K562 (cell line): ENCODE results near the gene POLR2L. TPM values are rescaled to one million over a fixed set of nuclear protein-coding genes. Genes with fewer than 3 reads are reported as not detected.

Experiments used
- ATAC-seq: fragments of 200-7000 bp; cut with Tn5 transposase; 3 replicates; pipeline ENCODE4 v1.9.1; 2020; ENCODE audit warnings: moderate library complexity
- BruUV-seq: library from RNA; stranded (reverse); fragments of 400-500 nt; replicated peaks from 2 replicates; lab custom pipeline; 2021; lab: Mats Ljungman, UMichigan
- CTCF ChIA-PET: fragments of 300-600 bp; formaldehyde crosslinking; extraction: SDS; loops from one replicate; lab custom pipeline; 2021; ENCODE audit warnings: low intra/inter-chr PET ratio; lab: Yijun Ruan, JAX
- POLR2A ChIA-PET: fragments of 300-600, 350-650 bp; sonication (Branson Sonifier 250); formaldehyde crosslinking; extraction: SDS; loops from one replicate; lab custom pipeline; 2021; ENCODE audit warnings: antibody characterized with exemption, inconsistent platforms; lab: Yijun Ruan, JAX
- DNase-seq, 4 experiments: peaks; one replicate each; pipeline versions ENCODE4 v3.0.0 to v3.0.0-alpha.2; 2011 to 2018; ENCODE audit warnings: low spot score in 3 of 4, mixed read lengths in 3 of 4; ENCODE audit errors: extremely low read depth in 1 of 4
- FAIRE-seq: peaks from 2 replicates; lab custom pipeline; 2011; peaks lifted over from hg19 to GRCh38; lab: Jason Lieb, UNC
- H2AFZ ChIP-seq: 2 replicates; pipeline ENCODE4 v1.6.0; 2011; ENCODE audit warnings: low read depth, low read length, control low read depth, inconsistent platforms
- H3K27ac ChIP-seq: fragments of 200-600 bp; 3 replicates; pipeline ENCODE4 v1.8.0; 2011; ENCODE audit warnings: low read depth, mild to moderate bottlenecking, control low read depth, inconsistent platforms, low read length, moderate library complexity, mixed read lengths; ENCODE audit errors: extremely low read depth
- H3K27me3 ChIP-seq, 2 experiments: fragments of 300-600 bp in 1 of 2; 2 replicates in 1 of 2; 3 replicates in 1 of 2; pipeline versions ENCODE4 v1.6.0 to v1.8.0; 2011; ENCODE audit warnings: inconsistent platforms in 2 of 2, low read length in 2 of 2, mild to moderate bottlenecking in 1 of 2, mixed read lengths in 1 of 2, moderate library complexity in 1 of 2; ENCODE audit not compliant: control insufficient read depth in 2 of 2, insufficient read depth in 2 of 2
- H3K36me3 ChIP-seq: fragments of 300-600 bp; 3 replicates; pipeline ENCODE4 v1.8.0; 2011; ENCODE audit warnings: mild to moderate bottlenecking, low read length, inconsistent platforms; ENCODE audit not compliant: control insufficient read depth, insufficient read depth
- H3K4me1 ChIP-seq, 2 experiments: fragments of 200-600 bp in 1 of 2; replicated peaks in 1 of 2; 2 replicates in 1 of 2; 3 replicates in 1 of 2; pipeline versions ENCODE4 v1.5.1 to v1.8.0; 2011; ENCODE audit warnings: inconsistent platforms in 2 of 2, low read length in 2 of 2, mild to moderate bottlenecking in 1 of 2, mixed read lengths in 1 of 2, moderate library complexity in 1 of 2; ENCODE audit not compliant: control insufficient read depth in 2 of 2, insufficient read depth in 2 of 2
- H3K4me2 ChIP-seq: 2 replicates; pipeline ENCODE4 v1.6.1; 2011; ENCODE audit warnings: low read length, control low read depth, inconsistent platforms, mixed read lengths; ENCODE audit not compliant: insufficient read depth
- H3K4me3 ChIP-seq: fragments of 200-600 bp; sonication (generic), shearing (Covaris generic); 2 replicates; pipeline ENCODE4 v1.5.1; 2016; ENCODE audit warnings: control low read depth, inconsistent platforms
- H3K79me2 ChIP-seq: fragments of 200-600 bp; 3 replicates; pipeline ENCODE4 v1.8.0; 2011; ENCODE audit warnings: low read length, inconsistent platforms; ENCODE audit not compliant: control insufficient read depth, insufficient read depth
- H3K9ac ChIP-seq, 2 experiments: 2 replicates each; pipeline versions ENCODE4 v1.6.0 to v1.6.1; 2011; ENCODE audit warnings: low read depth in 2 of 2, low read length in 2 of 2, control low read depth in 1 of 2, inconsistent platforms in 1 of 2, mild to moderate bottlenecking in 1 of 2, mixed read lengths in 1 of 2; ENCODE audit not compliant: insufficient read depth in 1 of 2
- H3K9me1 ChIP-seq: one replicate; pipeline ENCODE4 v1.6.0; 2011; ENCODE audit warnings: inconsistent platforms, mild to moderate bottlenecking, low read length, moderate library complexity; ENCODE audit not compliant: control insufficient read depth, insufficient read depth
- H3K9me3 ChIP-seq: replicated peaks from 2 replicates; pipeline ENCODE4 v1.5.1; 2011; ENCODE audit warnings: low read depth, low read length, inconsistent platforms; ENCODE audit not compliant: control insufficient read depth, insufficient read depth
- H4K20me1 ChIP-seq: replicated peaks from 2 replicates; pipeline ENCODE4 v1.6.1; 2011; ENCODE audit warnings: low read length, inconsistent platforms, mixed read lengths; ENCODE audit not compliant: control insufficient read depth, insufficient read depth
- COPS2 ChIP-seq: fragments of 450-650 bp; conservative IDR thresholded peaks from 2 replicates; pipeline ENCODE4 v1.6.1; 2016; ENCODE audit warnings: mild to moderate bottlenecking, moderate library complexity
- DNMT1 ChIP-seq: fragments of 450-650 bp; IDR thresholded peaks from 2 replicates; pipeline ENCODE4 v1.6.1; 2016; ENCODE audit warnings: antibody characterized with exemption, mild to moderate bottlenecking
- FOSL1 ChIP-seq: fragments of 200-800 bp; sonication (Bioruptor generic); conservative IDR thresholded peaks from 2 replicates; pipeline ENCODE4 v1.6.1; 2016; ENCODE audit warnings: missing genetic modification characterization, missing compliant biosample characterization
- FOXP1 ChIP-seq: sonication (generic); formaldehyde crosslinking; IDR thresholded peaks from 2 replicates; pipeline ENCODE4 v1.8.0; 2022; ENCODE audit warnings: mild to moderate bottlenecking, missing genetic modification reagents
- HDAC2 ChIP-seq: fragments of 450-650 bp; IDR thresholded peaks from 2 replicates; pipeline ENCODE4 v1.6.1; 2016; ENCODE audit warnings: mild to moderate bottlenecking
- L3MBTL2 ChIP-seq: fragments of 450-650 bp; IDR thresholded peaks from 2 replicates; pipeline ENCODE4 v1.6.1; 2016; ENCODE audit warnings: mild to moderate bottlenecking, moderate library complexity
- LCOR ChIP-seq: sonication (generic); formaldehyde crosslinking; IDR thresholded peaks from 2 replicates; pipeline ENCODE4 v1.8.0; 2022; ENCODE audit warnings: mild to moderate bottlenecking, missing genetic modification reagents
- MAZ ChIP-seq, 2 experiments: fragments of 450-650 bp in 1 of 2; sonication (generic) in 1 of 2; formaldehyde crosslinking; IDR thresholded peaks in 1 of 2; conservative IDR thresholded peaks in 1 of 2; 2 replicates each; pipeline versions ENCODE4 v1.4.0 to v1.5.0; 2020; ENCODE audit warnings: mild to moderate bottlenecking in 1 of 2, missing genetic modification reagents in 1 of 2
- MITF ChIP-seq: IDR thresholded peaks from 2 replicates; pipeline ENCODE4 v1.6.1; 2014; ENCODE audit warnings: antibody characterized with exemption
- NFIC ChIP-seq: fragments of 450-650 bp; IDR thresholded peaks from 2 replicates; pipeline ENCODE4 v1.6.1; 2017; ENCODE audit warnings: mild to moderate bottlenecking, inconsistent platforms
- SAP30 ChIP-seq: fragments of 200-600 bp; sonication (generic); IDR thresholded peaks from 2 replicates; pipeline ENCODE4 v1.6.1; 2012; ENCODE audit warnings: borderline replicate concordance, low read depth, mild to moderate bottlenecking, moderate library complexity, low read length, control low read depth, inconsistent platforms; ENCODE audit not compliant: insufficient read depth, poor library complexity, severe bottlenecking
- SIRT6 ChIP-seq: IDR thresholded peaks from one replicate; pipeline ENCODE4 v1.6.1; 2012; ENCODE audit warnings: low read depth, mild to moderate bottlenecking, control low read depth, inconsistent platforms, low read length, moderate library complexity
- SMAD1 ChIP-seq: fragments of 150-350 bp; IDR thresholded peaks from 2 replicates; pipeline ENCODE4 v1.6.1; 2014; ENCODE audit warnings: low read length, low read depth; ENCODE audit not compliant: partially characterized antibody
- SMARCA5 ChIP-seq: fragments of 450-650 bp; IDR thresholded peaks from 2 replicates; pipeline ENCODE4 v1.6.1; 2016
- TBL1XR1 ChIP-seq, 2 experiments: IDR thresholded peaks; 2 replicates each; pipeline ENCODE4 v1.6.1; 2012; ENCODE audit warnings: improper control_type of control experiment in 2 of 2, low read length in 2 of 2, mild to moderate bottlenecking in 1 of 2
- TFAP4 ChIP-seq: sonication (generic); formaldehyde crosslinking; IDR thresholded peaks from 2 replicates; pipeline ENCODE4 v1.8.0; 2022; ENCODE audit warnings: missing genetic modification reagents, mild to moderate bottlenecking, moderate library complexity, borderline replicate concordance
- TGIF2 ChIP-seq: sonication (generic); formaldehyde crosslinking; IDR thresholded peaks from 2 replicates; pipeline ENCODE4 v1.8.1; 2022; ENCODE audit warnings: mild to moderate bottlenecking, missing genetic modification reagents, moderate library complexity
- USF1 ChIP-seq: sonication (generic); formaldehyde crosslinking; IDR thresholded peaks from 2 replicates; pipeline ENCODE4 v1.9.0; 2022; ENCODE audit warnings: mild to moderate bottlenecking, missing genetic modification reagents
- ZNF121 ChIP-seq: sonication (generic); formaldehyde crosslinking; conservative IDR thresholded peaks from 2 replicates; pipeline ENCODE4 v1.8.0; 2022; ENCODE audit warnings: missing genetic modification reagents
- ZNF384 ChIP-seq: IDR thresholded peaks from 2 replicates; pipeline ENCODE4 v1.6.1; 2012; ENCODE audit warnings: low read depth, low read length, improper control_type of control experiment
- ZNF57 ChIP-seq: fragments of 450-650 bp; formaldehyde crosslinking; IDR thresholded peaks from 2 replicates; pipeline ENCODE4 v1.4.0; 2020; ENCODE audit warnings: mild to moderate bottlenecking, moderate library complexity
- ZNF780A ChIP-seq: fragments of 250-450 bp; sonication (Bioruptor Pico); IDR thresholded peaks from 2 replicates; pipeline ENCODE4 v1.5.0; 2021; ENCODE audit warnings: mild to moderate bottlenecking
- WGBS: fragments of 100-300 bp; shearing (Covaris generic); methylation state at CpG from one replicate; pipeline ENCODE4 v1.1.6; 2016; ENCODE audit warnings: low coverage, mixed read lengths; ENCODE audit not compliant: insufficient coverage; ENCODE audit errors: missing lambda C conversion rate; 5-methylcytosine and 5-hydroxymethylcytosine counted together
- in situ Hi-C: fragments of 300-500 bp; cut with MboI; formaldehyde crosslinking; loops from 4 replicates; pipeline ENCODE4 v1.15.0; 2018; ENCODE audit warnings: inconsistent platforms, mixed read lengths
- intact Hi-C: fragments of 100-400 bp; cut with micrococcal nuclease; formaldehyde crosslinking; loops from 2 replicates; pipeline ENCODE4 v1.14.2; 2022
- polyA plus RNA-seq, 8 experiments: library from polyadenylated mRNA; depleted of rRNA in 4 of 8; stranded (reverse) in 5 of 8; unstranded in 3 of 8; fragments of >200 nt; fragmentation: Nextera tagmentation in 2 of 8; fragmentation: Illumina TruSeq in 1 of 8; extraction: Ambion mirVana in 2 of 8; extraction: Trizol in 1 of 8; gene quantifications; 2 replicates each; pipeline versions ENCODE4 v1.2.1 to v1.2.3, GENCODE V29; 2011 to 2014; ENCODE audit warnings: inconsistent platforms in 1 of 8, missing spikeins in 1 of 8
- total RNA-seq, 7 experiments: library from RNA; depleted of rRNA in 6 of 7; stranded (reverse); fragments of >200 nt in 6 of 7; fragmentation: Illumina TruSeq in 2 of 7; extraction: Trizol in 2 of 7; gene quantifications; 2 replicates each; pipeline versions ENCODE4 v1.2.1 to v1.2.3, GENCODE V29; 2011 to 2021; ENCODE audit warnings: low replicate concordance in 1 of 7

The POLR2L gene
- total and polyA plus RNA-seq, 9 of the 15 experiments (the other 6 are each of a cell fraction or from before 2014, with no cell fraction given) = 38.3 to 688 (median 108) TPM

- in situ Hi-C loops (no loop called here), intact Hi-C loops (loop anchor here (2.0 to 10.0 kb wide), 2 partner anchors 33 to 73 kb away; partner anchors contain the start of genes CHID1 and RPLP2)
- H3K4me3 ChIP-seq = peak overlapping the region; percentile 98
- peak overlapping the region; percentile 91 to 93 for H3K9ac ChIP-seq
- H3K36me3 ChIP-seq = peaks cover 44% of the 10 kb centered on the region; the same call in 2 of the 3 replicates
- H3K4me2 ChIP-seq = peak overlapping the region; percentile 80
- H3K27me3 ChIP-seq = no peaks in the 10 kb centered on the region
- H3K9me1 ChIP-seq = peaks cover 4% of the 10 kb centered on the region
- peaks cover 53% of the 10 kb centered on the region for H3K79me2 ChIP-seq
- peak overlapping the region; percentile 97 for H2AFZ ChIP-seq
- no peaks in the 10 kb centered on the region; the same call in 1 of the 2 replicates for H4K20me1 ChIP-seq
- POLR2A ChIA-PET = interaction anchor here (0.6 to 5.2 kb wide), 8 partner anchors 8 to 192 kb away, joined by 3 to 36 read pairs (median 3); partner anchors contain the start of gene PNPLA2
- no peak for FAIRE-seq
- H3K9me3 ChIP-seq = no peaks in the 10 kb centered on the region
- ATAC-seq = peak; percentile 34
- under 1% methylated on average over 19 of the region's 27 CpGs for WGBS
- H3K4me1 ChIP-seq = peaks cover 37 to 85% of the 10 kb centered on the region in 2 experiments
- CTCF ChIA-PET = no interaction called here
- TSS peak; percentile 82 for BruUV-seq
- DNase-seq = no peak
- peak overlapping the region; percentile 98 for H3K27ac ChIP-seq
- TF ChIP-seq COPS2 (no peak), SMAD1 (no peak), TGIF2 (CRISPR knock-in tag) (no peak), NFIC (no peak), ZNF57 (CRISPR knock-in tag) (no peak), SIRT6 (peak; percentile 85), HDAC2 (no peak), FOSL1 (tag) (no peak), SAP30 (peak; percentile 48), ZNF780A (CRISPR knock-in tag) (no peak), LCOR (CRISPR knock-in tag) (0 out of 2 replicates have a peak, but pooled peaks have one; percentile 40), MITF (no peak), TFAP4 (CRISPR knock-in tag) (peak; percentile 31; the same call in 1 of the 2 replicates), ZNF121 (CRISPR knock-in tag) (0 out of 2 replicates have a peak, but pooled peaks have one; percentile 44), ZNF384 (no peak), L3MBTL2 (no peak), USF1 (CRISPR knock-in tag) (no peak), DNMT1 (no peak), MAZ (CRISPR knock-in tag; conservative IDR thresholded peaks at IDR 0.05 in 1 of 2, IDR thresholded peaks at IDR 0.05 in 1 of 2) (peak in 1 of 2 experiments; percentile 46; a peak in 1 of 4 replicates), TBL1XR1 (IDR thresholded peaks at IDR 0.05; ENCODE audit: low read length in 2 of 2) (no peak), SMARCA5 (no peak), FOXP1 (CRISPR knock-in tag) (peak; percentile 73; the same call in 1 of the 2 replicates)
Measured at GRCh38 chr11:841981-842369, 354 bp downstream of the POLR2L start.
